Measurements from ENCODE around the gene SLC12A1.

SLC12A1 gene

DNA sequence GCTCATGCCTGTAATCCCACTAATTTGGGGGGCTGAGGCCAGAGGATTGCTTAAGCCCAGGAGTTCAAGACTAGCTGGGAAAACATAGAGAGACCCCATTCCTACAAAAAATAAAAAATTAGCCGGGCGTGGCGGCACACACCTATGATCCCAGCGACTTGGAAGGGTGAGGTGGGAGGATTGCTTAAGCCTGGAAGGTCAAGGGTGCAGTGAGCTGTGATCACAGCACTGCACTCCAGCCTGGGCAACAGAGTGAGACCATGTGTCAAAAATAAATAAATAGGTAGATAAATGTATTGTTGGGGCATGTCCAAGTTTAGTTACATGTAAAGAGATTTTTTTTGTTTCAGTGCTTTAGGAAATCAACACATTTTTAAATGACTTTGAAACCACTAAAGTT lies 36.4 kb downstream of the SLC12A1 start:
- no peak for DNase-seq (ENCODE audit: low read depth in 2 of 2)

DNA sequence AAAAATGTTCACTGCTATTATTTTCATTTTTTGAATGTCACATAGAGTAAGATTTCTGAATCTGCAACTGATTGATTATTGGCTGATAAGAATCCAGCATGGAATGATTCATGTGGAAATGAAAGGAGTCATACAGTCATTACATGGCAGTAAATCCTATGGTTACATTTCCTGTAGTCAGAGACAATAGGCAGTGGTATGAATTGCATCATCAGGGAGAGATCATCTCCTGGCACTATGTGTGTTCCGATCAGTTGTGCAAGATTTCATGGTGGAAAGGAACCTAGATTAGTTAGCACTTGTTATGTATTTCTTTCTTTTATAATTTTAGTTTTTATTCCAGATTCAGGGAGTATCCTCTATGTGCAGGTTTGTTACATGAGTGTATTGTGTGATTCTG lies 38.8 kb downstream of the SLC12A1 start:
- DNase-seq (ENCODE audit: low read depth in 2 of 2) = peak in 1 of 2 experiments; percentile 11

DNA sequence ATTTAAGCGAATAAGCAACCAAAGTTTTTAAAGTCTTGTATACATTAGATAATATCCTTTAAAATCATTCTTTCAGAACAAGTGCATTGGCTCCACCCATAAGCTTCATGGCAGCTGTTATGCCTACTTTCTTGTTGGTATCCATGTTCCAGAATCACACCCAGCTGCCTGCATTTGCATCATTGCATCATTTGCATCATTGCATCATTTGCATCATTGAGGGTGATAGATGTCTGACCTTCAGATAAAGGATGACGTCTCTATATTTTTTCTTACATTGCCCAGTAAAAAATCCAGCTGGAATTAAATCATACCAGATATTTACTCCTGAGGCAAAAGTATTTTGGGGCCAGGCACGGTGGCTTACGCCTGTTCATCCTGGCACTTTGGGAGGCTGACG lies 42.3 kb downstream of the SLC12A1 start:
- DNase-seq (ENCODE audit: low read depth in 2 of 2) = no peak

DNA sequence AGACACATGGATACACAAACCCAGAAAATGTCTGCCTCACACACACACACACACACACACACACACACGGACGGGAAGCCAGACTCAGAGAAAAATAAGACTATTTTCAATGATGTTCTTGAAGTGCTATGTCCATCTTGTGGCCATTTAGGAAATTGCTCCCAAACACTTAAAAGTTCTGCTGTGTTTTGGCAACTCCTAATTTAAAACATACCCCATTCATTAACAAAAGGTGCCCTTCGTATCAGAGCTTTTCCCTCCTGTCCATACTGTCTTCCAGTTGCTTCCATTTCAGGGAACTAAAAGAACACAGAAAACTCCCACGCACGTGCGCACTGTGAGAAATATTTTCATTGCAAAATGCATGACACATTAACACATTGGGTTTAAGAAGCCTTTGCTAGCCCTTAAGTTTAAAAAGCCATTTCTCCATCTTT lies 44.6 kb downstream of the SLC12A1 start:
- DNase-seq (ENCODE audit: low read depth in 2 of 2) = peak; percentile 62 to 69

DNA sequence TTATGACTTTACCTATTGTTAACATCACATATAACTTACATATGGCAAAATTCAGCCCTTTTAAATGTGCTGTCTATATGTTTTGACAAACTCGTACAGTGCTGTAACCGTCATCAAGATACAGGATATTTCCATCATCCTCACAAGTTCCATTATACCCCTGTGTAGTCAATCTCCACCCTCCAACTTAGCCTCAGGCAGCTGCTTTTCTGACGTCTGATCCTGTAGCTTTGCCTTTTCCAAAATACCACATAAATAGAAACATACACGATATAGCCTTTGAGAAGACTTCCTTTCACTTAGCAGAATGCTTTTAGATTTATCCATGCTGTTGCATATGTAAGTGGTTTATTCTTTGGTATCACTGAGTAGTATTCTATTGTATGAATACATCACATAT lies 47.1 kb downstream of the SLC12A1 start:
- no peak for DNase-seq (ENCODE audit: low read depth in 2 of 2)

DNA sequence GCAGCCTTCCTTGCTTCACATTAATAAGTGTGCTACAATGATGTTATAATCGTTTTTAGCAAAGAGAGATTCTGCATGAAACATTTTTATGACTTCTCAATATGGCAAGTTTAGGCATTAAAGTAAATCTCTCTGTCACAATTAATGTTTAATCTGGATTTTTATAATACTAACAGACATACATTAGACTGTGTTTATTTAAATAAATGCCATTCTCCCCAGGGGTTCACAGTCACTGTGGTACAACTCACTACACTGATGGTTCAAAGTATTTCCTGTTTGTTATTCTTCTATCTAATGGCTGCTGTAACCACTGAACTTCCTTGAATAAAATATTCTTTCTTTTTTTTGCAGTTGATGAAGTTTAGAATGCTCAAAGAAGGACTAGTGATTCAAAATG lies 59.0 kb downstream of the SLC12A1 start:
- no peak for DNase-seq (ENCODE audit: low read depth in 2 of 2)

DNA sequence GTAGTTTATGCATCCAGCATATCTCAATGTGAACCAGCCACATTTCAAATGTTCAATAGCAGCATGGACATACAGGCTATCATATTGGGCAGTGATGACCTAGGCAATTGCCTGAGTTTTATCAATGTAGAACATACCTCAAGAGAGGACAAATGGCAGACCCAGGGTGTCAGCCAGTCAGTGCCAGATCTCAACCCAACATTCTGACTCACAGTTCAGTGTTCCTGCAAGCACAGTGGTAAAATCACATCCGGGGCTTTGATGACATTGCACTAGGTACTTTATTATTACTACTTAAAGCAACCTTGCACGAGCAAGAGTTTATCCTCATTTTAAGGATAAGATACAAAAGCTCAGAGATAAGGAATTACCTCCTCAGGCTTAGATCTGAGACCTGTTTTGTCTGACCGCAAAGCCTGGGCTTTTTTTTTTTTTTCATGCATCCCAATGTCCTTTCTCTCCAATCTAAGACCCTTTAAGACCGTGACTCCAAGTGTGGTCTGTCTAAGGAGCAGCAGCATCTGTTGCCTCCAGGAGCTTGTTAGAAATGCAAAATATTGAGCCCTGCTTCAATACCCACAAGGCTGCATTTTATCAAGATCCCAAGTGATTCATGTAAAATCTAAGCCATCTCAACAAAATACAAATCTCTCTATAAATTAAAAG lies 60.1 kb downstream of the SLC12A1 start:
- DNase-seq (ENCODE audit: low read depth in 2 of 2) = no peak

DNA sequence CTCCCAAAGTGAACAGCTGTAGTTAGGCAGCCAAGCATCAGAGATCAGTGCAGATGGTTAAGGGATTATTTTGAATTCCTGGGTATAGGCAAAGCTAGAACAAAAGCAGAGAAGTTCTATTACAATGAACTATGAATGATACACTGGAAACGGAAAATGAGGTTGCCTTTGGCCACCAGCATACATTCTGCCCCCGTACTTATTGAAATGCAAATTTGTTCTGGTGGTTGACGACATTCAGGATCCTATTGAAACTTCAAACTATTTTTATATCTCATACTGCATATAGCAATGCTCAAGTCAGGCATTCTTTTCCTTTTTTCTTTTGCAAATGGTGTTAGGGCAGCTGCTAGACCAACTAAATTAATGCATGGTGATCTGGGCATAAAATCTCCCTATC lies 61.7 kb downstream of the SLC12A1 start:
- no peak for DNase-seq (ENCODE audit: low read depth in 2 of 2)

DNA sequence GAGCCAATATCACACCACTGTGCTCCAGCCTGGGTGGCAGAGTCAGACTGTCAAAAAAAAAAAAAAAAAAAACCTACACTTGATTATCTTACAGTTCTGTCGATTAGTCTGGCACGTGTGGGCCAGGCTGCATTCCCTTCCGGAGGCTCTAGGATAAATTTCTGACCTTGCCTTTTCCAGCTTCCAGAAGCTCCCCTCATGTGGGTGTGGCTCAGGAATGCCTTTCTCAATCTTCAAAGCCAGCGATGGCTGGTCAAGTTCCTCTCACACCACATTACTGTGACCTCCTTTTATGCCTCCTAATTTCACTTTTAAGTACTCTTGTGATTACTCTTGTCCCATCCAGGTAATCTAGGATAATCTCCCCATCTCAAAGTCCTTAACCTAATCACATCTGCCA lies 66.9 kb downstream of the SLC12A1 start:
- DNase-seq (ENCODE audit: low read depth in 2 of 2) = no peak

DNA sequence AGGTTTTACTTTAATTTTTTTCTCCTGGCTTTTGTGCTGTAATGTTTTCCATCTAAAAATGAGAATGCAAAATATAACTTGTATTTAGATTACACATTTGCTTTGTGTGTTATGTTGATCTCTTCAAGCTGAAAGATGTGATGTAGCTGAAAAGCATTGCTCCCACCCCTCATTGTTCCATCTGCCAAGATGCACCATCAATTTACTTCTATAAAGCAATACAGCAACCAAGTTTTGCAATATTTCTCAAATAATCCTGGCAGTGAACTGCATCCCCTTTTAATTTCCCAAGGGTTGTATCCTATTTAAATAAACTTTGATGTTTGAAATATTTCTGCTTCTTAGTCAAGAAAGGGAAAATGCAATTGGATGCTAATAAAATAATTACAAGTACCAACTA lies 72.6 kb downstream of the SLC12A1 start:
- DNase-seq (ENCODE audit: low read depth in 2 of 2) = no peak

DNA sequence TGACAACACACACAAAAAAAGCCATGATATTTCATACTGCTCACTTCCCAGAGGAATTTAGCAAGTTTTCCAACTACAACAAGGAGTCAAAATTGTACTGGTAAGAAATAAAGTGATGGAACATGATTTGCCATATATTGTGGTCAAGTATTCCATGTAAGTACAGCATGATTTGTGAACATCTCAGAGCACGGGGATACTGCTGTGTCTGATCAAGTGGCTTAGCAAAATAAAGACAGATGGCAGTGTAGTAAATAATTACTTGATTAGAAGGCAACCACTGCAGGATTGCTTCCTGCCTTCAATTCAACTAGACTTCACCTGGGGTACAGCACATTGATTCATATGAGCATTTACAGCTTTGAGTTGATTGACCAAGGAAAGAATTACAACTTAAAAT lies 73.5 kb downstream of the SLC12A1 start:
- no peak for DNase-seq (ENCODE audit: low read depth in 2 of 2)

DNA sequence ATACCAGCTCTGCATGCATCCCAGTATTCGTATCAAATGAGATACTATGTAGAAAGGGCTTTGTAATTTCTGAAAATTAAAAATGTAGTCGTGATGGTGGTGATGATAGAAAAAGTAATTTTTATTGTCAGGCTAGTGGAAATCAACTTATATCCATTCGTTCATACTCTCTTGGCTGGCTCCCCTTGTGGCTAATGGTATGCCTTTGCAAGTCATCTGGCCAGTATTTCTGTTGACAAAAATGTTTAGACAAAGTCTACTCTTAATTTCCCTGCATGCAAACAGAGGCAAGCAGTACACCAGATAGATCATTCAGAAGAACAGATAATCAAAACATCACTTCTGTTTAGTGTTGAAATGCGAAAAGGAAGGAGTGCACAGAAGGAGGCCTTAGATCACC lies 75.6 kb downstream of the SLC12A1 start:
- no peak for DNase-seq (ENCODE audit: low read depth in 2 of 2)

DNA sequence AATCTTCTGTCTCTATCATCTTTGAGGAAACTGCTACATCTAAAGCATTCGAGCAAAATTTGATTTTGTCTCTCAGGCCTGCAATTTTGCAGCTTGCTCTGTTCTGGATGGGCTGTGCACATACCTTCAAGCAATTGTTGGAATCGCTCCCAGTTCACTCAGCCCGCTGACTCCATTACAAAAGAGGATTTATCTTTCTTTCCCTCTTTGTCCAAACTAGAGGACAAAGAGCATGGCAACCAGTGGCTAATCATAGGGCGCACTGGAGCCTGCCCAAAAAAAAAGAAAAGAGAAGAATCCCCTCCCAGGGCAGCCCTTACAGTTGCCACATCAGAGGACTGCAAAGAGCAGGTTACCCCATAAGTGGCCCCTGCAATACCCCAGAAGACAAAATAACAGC lies 76.1 kb downstream of the SLC12A1 start:
- DNase-seq (ENCODE audit: low read depth in 2 of 2) = no peak

DNA sequence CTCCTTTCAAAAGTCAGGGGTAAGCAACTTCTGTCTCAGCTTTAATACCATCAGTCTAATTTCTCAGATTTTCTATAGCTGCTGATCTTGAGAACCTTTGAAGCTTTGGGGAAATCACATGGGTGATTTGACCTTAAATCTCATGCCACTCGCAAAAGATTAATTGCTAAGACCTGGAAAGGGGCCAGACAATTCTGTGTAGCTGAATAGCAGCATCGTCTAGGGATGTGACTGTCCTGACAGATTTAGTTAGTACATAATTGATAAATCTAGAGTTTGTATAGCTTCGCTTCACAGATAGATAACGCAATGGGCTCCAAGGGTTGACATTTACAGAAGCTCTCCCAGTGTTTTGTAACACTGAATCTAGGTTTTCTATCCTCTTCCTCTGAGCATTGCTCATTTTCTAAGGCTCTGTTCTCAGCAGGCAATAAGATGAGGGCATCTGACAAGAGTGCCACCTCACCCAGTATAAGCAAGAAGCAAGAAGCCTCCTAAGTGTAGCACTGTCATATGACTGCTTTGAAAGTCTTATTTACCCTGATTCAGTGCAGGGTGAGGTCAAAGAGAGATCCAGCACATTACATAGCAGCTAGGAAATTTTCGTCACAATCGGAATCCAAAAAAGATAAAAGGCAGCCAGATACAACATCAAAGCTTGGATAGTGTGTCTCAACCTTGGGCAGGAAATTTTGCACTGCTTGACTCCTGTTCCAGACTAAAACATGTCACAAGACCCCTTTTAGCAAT lies 77.5 kb downstream of the SLC12A1 start:
- no peak for DNase-seq (ENCODE audit: low read depth in 2 of 2)

DNA sequence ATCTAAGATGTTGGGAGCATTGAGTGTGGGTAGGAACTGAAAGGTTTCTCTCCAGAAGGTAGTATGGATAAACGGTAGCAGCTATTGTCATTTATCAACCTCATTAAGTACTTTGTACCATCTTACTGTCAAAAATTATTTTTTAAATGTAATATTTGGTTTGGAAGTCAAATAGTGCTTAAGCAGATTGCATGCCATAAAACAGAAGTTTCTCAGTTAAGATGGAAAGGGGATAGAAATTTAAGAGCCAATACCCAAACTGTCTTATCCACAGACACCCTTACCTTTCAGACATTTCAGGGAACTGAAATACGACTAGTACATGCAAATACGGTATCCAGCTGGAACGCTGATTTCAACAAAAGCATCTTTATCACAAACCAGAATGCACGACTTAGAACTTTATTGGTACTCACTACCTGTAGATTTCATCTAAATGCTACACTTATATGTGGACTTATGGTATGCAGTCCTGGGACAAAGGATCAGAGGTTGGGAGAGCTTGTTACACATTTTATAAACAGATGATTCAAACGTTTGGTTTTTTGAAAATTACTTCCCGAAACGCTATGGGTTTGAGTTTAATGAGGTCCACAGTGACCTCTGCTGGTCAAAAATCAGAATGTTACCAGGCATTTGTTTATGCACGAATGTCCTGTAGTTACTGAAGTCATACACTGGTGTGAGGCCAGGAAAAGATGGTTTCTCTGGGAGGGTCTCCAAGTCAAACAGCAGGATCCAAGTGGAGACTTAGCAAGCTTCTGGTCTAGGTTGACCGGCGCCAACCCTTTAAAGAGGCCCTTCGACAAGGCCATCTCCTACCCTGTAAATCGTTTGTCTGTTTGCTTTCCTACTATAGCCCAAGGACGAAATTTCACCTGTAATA lies 79.5 kb downstream of the SLC12A1 start:
- peak; percentile 48 to 58 for DNase-seq (ENCODE audit: low read depth in 2 of 2)

DNA sequence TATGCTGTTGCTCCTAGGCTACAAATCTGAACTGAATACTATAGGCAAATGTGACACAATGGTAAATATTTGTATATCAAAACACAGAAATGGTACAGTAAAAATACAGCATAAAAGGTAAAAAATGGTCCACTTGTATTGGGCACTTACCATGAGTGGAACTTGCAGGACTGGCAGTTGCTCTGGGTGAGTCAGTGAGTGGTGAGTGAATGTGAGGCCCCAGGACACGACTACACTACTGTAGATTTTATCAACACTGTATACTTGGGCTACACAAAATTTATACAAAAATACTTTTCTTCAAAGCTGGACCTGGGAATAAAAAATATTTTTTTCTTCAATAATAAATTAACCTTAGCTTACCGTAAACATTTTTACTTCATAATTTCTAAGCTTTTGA lies 83.5 kb downstream of the SLC12A1 start:
- DNase-seq (ENCODE audit: low read depth in 2 of 2) = no peak

DNA sequence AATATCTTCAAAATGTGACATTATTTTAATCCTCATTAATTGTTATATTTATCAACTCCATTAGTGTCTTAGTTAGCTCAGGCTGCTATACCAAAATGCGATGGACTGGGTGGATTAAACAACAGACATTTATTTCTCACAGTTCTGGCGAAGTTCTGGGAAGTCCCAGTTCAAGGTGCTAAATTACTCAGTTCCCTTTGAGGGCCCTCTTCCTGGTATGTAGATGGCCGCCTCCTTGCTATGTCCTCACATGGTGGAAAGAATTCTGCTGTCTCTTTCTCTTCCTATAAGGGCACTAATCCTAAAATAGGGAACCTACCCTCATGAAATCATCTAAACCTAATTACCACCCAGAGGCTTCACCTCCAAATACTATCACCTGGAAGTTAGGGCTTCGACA lies 86.4 kb downstream of the SLC12A1 start:
- DNase-seq (ENCODE audit: low read depth in 2 of 2) = no peak

DNA sequence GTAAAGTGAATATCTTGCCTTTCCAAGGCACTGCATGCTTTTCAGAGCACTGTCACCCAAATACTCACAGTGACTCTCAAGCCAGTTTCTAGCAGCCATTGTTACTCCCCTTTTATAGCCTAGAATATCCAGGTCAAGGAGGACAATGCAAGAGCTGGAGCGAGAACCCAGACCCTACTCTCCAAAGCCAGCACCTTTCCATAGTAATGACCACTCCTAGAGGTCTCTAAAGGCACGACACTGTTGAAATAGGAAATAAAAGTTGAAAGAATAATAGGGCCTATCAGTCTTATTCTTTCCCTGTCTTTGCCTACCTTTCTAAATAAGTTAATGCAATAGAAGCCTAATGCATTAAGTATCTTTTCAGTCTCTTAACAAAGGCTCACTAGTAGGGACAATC lies 91.6 kb downstream of the SLC12A1 start:
- no peak for DNase-seq (ENCODE audit: low read depth in 2 of 2)

DNA sequence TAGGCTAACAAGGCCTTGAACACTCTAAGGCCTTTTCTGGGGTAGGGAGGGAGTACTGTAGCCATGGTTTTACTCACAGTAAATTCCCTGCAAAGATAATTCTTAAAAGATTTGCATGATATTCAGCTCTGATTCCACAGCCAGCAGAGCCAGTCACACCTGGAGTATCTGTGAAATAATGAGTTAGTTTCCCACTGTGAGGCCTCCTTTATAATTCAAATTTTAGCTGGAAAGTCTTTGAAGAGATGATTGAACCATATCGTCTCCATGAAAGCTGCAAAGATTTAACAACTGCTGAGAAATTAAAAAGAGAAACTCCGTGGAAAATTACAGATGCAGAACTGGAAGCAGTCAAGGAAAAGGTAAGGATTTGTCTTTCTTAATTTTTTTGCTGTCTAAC lies 92.8 kb downstream of the SLC12A1 start:
- DNase-seq (ENCODE audit: low read depth in 2 of 2) = no peak

DNA sequence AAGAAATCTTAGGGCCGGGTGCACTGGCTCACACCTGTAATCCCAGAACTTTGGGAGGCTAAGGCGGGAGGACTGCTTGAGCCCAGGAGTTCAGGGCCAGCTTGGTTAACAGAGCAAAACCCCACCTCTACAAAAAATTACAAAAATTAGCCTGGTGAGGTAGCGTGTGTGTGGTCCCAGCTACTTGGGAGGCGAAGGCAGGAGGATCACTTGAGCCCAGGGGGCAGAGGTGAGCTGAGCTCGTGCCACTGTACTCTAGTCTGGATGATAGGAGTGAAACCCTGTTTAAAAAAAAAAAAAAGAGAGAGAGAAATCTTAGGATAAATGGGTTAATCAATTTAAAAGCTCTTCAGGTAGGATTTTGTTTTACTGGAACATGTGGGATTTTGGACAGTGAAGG lies 93.9 kb downstream of the SLC12A1 start:
- DNase-seq (ENCODE audit: low read depth in 2 of 2) = no peak

DNA sequence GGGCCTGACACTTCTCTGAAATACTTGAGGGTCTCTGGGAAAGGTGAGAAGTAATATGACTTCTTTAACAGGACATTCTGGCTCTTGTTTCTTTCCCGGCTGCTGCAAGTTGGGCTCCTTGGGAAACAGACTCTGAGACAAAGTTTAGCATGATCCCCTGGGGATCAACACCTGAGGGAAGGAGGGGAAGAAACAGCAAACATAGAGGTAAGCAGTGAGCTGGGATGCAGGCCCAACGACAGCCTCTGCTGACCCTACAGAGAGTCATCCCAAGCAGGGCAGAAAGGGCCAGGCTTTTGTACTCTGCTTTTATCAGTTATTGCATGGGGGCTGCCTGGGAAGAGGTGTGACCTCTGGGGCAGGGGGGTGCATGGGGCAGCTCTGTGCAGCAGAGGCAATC lies 98.3 kb downstream of the SLC12A1 start:
- DNase-seq (ENCODE audit: low read depth in 2 of 2) = no peak

DNA sequence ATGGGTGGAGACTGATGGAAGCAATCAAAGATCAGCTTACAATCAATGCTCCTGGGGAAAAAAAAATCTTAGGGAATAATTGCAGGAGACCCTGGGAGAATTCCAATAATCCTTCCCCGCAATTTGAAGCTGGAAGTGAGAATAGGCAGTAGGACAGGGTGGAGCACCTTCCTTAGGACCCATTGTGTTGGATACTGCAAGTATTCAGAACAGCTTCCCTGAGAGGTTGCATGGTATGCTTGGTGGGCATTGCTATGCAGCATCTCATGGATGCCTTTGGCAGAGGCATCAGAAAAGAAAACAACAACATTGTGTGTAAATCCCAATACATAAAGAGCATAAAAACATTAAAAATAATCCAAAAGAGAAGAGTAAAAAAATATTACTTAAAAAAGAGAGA lies 100.5 kb downstream of the SLC12A1 start:
- DNase-seq (ENCODE audit: low read depth in 2 of 2) = no peak

DNA sequence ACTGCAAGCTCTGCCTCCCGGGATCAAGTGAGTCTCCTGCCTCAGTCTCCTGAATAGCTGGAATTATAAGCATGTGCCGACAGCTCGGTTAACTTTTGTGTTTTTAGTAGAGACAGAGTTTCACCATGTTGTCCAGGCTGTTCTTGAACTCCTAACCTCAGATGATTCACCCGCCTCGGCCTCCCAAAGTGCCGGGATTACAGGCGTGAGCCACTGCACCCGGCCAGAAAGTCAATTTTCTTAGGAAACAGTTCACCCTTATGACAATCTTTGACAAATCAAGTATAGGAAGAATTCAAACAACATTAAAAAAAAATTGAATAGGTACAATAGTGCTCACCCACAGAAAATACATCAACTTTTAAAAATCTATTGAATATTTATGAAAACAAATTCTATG lies 101.5 kb downstream of the SLC12A1 start:
- no peak for DNase-seq (ENCODE audit: low read depth in 2 of 2)
